Measurements from ENCODE around the gene RABAC1.
"Not testable (repeated sequence)": the region's sequence is repeated elsewhere in the genome, so short reads cannot be mapped to it uniquely, and the experiment has no call there.

The RABAC1 gene

GRCh38 chr19:41995959-41996797 is 37.1 kb upstream of the RABAC1 start:
- DNase-seq (ENCODE audit: insufficient read length) (no peak), FAIRE-seq (no peak)
- TF ChIP-seq TAF1 (IDR thresholded peaks at IDR 0.05; ENCODE audit: borderline replicate concordance, low read depth, low read length) (no peak), POLR2AphosphoS5 (IDR thresholded peaks at IDR 0.05; ENCODE audit: low read depth, low read length) (no peak), POLR2A (IDR thresholded peaks at IDR 0.05; ENCODE audit: low read depth, low read length) (no peak)

- no peak for FAIRE-seq
- DNase-seq (ENCODE audit: insufficient read length): no peak
- TF ChIP-seq POLR2A (IDR thresholded peaks at IDR 0.05; ENCODE audit: low read depth, low read length) (no peak), POLR2AphosphoS5 (IDR thresholded peaks at IDR 0.05; ENCODE audit: low read depth, low read length) (no peak), TAF1 (IDR thresholded peaks at IDR 0.05; ENCODE audit: borderline replicate concordance, low read depth, low read length) (no peak)
These were observed 36.2 kb upstream of the RABAC1 start for GRCh38 chr19:41994994-41995958.

DNA sequence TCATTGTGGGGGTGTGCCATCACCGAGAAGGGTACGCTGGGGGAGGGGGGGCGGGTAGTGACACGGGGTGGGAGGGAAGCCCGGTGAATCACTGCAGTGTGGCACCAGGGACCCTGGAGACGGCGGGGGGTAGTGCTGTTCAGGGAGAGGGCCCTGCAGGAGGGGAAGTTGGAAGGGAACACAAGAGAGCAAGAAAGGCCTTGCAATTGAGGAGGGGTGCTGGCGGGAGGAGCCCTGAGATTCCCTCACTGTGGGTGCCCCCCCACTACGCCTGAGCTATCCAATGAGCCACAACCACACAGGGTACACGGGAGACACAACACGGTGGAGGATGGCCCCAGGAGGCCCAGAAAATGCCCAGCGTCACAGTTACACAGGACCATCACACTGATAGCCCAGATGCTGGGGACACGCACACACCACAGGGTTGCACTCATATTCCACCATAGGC is 35.4 kb upstream of the RABAC1 start:
- no peak for FAIRE-seq
- no peak for DNase-seq (ENCODE audit: insufficient read length)
- TF ChIP-seq TAF1 (IDR thresholded peaks at IDR 0.05; ENCODE audit: borderline replicate concordance, low read depth, low read length) (no peak), POLR2A (IDR thresholded peaks at IDR 0.05; ENCODE audit: low read depth, low read length) (no peak), POLR2AphosphoS5 (IDR thresholded peaks at IDR 0.05; ENCODE audit: low read depth, low read length) (no peak)

- peak; percentile 84 for DNase-seq (ENCODE audit: insufficient read length)
- TF ChIP-seq TAF1 (IDR thresholded peaks at IDR 0.05; ENCODE audit: borderline replicate concordance, low read depth, low read length): no peak
- TF ChIP-seq POLR2AphosphoS5 (IDR thresholded peaks at IDR 0.05; ENCODE audit: low read depth, low read length): no peak
- no peak for TF ChIP-seq POLR2A (IDR thresholded peaks at IDR 0.05; ENCODE audit: low read depth, low read length)
- FAIRE-seq: peak; percentile 17
These were observed 34.7 kb upstream of the RABAC1 start, which contains the start of gene ATP1A3 for GRCh38 chr19:41993612-41994483. TSS of gene ATP1A3 (minus strand) at chr19:41994230. CDS start at chr19:41994076, 154 bp downstream.

- not testable (repeated sequence) for DNase-seq (ENCODE audit: insufficient read length)
These were observed 32.9 kb upstream of the RABAC1 start for GRCh38 chr19:41991925-41992569.

GRCh38 chr19:41991025-41991424 is 31.9 kb upstream of the RABAC1 start:
- DNase-seq (ENCODE audit: insufficient read length) (no peak), FAIRE-seq (no peak)
- TF ChIP-seq POLR2A (IDR thresholded peaks at IDR 0.05; ENCODE audit: low read depth, low read length) (no peak), POLR2AphosphoS5 (IDR thresholded peaks at IDR 0.05; ENCODE audit: low read depth, low read length) (no peak), TAF1 (IDR thresholded peaks at IDR 0.05; ENCODE audit: borderline replicate concordance, low read depth, low read length) (no peak)

More at GRCh38 chr19:41991925-41992569, 32.9 kb upstream of the RABAC1 start:
- FAIRE-seq: not testable (repeated sequence)

DNA sequence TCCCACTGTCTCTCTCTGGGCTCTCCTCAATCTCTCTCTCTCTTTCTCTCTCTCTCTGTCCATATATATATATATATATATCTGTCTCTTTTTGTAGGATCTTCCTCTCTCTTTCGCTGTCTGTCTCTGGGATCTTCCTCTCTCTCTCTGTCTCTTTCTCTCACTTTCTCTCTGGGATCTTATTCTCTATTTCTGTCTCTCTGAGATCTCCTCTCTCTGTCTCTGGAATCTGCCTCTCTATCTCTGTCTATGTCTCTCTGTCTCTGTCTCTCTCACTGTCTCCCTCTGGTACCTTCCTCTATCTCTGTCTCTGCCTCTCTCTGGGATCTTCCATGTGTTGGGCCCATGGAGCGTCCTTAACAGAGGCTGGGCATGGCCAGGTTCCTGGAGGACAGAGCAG is 31.5 kb upstream of the RABAC1 start:
- FAIRE-seq: no peak
- TF ChIP-seq POLR2AphosphoS5 (IDR thresholded peaks at IDR 0.05; ENCODE audit: low read depth, low read length): no peak
- no peak for TF ChIP-seq POLR2A (IDR thresholded peaks at IDR 0.05; ENCODE audit: low read depth, low read length)
- TF ChIP-seq TAF1 (IDR thresholded peaks at IDR 0.05; ENCODE audit: borderline replicate concordance, low read depth, low read length): no peak
- no peak for DNase-seq (ENCODE audit: insufficient read length)

- DNase-seq (ENCODE audit: insufficient read length) (no peak), FAIRE-seq (no peak)
- no peak for TF ChIP-seq POLR2AphosphoS5 (IDR thresholded peaks at IDR 0.05; ENCODE audit: low read depth, low read length)
- no peak for TF ChIP-seq TAF1 (IDR thresholded peaks at IDR 0.05; ENCODE audit: borderline replicate concordance, low read depth, low read length)
These were observed 30.9 kb upstream of the RABAC1 start for GRCh38 chr19:41990028-41990427.

DNA sequence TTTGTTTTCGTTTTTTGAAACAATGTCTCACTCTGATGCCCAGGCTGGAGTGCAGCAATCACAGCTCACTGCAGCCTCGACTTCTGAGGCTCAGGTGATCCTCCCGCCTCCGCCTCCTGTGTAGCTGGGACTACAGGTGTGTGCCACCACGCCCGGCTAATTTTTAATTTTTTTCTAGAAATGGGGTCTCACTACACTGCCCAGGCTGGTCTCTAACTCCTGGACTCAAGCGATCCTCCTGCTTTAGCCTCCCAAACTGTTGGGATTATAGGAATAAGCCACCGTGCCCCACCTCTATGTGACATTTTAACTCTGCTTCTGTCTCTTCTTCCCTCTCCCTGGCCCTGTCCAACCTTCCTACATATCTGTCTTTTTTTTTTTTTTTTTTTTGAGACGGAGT is 29.8 kb upstream of the RABAC1 start:
- FAIRE-seq (no peak), DNase-seq (ENCODE audit: insufficient read length) (no peak)
- TF ChIP-seq POLR2AphosphoS5 (IDR thresholded peaks at IDR 0.05; ENCODE audit: low read depth, low read length) (no peak), TAF1 (IDR thresholded peaks at IDR 0.05; ENCODE audit: borderline replicate concordance, low read depth, low read length) (no peak), POLR2A (IDR thresholded peaks at IDR 0.05; ENCODE audit: low read depth, low read length) (no peak)

GRCh38 chr19:41987141-41987860 is 28.2 kb upstream of the RABAC1 start:
- TF ChIP-seq POLR2A (IDR thresholded peaks at IDR 0.05; ENCODE audit: low read depth, low read length) (no peak), POLR2AphosphoS5 (IDR thresholded peaks at IDR 0.05; ENCODE audit: low read depth, low read length) (no peak), TAF1 (IDR thresholded peaks at IDR 0.05; ENCODE audit: borderline replicate concordance, low read depth, low read length) (no peak)
- FAIRE-seq (no peak), DNase-seq (ENCODE audit: insufficient read length) (no peak)
